Measurements from ENCODE around the gene LAMB3. TPM values are rescaled to one million over a fixed set of nuclear protein-coding genes. Genes with fewer than 3 reads are reported as not detected.

Gene LAMB3
- total and polyA plus RNA-seq, 2 donors (not counting 1 experiment from before 2014, with no cell fraction given) = 0.33 to 0.37 TPM

DNA sequence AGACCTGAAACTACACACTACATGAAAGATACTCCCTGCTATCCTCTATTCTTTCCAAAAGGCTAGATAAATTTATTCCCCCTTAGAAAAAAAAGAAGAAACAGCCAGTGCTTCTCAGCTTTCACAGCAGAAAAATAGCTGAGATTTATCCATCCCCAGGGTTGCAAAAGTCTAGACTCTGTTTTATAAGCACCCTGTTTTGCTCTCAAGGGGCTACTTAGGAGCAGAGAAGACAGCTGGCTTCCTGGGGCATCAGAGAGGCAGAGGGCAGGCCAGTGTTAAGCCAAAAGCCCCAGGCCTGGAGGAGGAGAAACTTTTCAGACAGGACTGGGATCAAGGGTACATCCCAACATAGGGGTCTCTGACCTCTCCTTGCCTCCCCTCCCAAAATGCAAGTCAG, 3.9 kb downstream of the LAMB3 start:
- intact Hi-C loops (cut with micrococcal nuclease) = no loop called here
- CTCF ChIA-PET = no interaction called here
- H3K9ac ChIP-seq (ENCODE audit: low read length) = no peak overlapping the region
- no peak for ATAC-seq (ENCODE audit: low read depth)
- no peak for DNase-seq
- no peak overlapping the region for H3K27ac ChIP-seq (ENCODE audit: low read length in 2 of 2)
- no peaks in the 10 kb centered on the region for H3K9me3 ChIP-seq (ENCODE audit: control extremely low read depth in 1 of 3, control insufficient read depth in 2 of 3, insufficient read depth in 1 of 3, low read length in 2 of 3)
- no peaks in the 10 kb centered on the region for H3K79me2 ChIP-seq (ENCODE audit: control insufficient read depth, insufficient read depth, low read length)
- H2AFZ ChIP-seq (ENCODE audit: insufficient read depth, low read depth, low read length, poor library complexity, severe bottlenecking) = no peak overlapping the region
- TF ChIP-seq, protein P1, sequence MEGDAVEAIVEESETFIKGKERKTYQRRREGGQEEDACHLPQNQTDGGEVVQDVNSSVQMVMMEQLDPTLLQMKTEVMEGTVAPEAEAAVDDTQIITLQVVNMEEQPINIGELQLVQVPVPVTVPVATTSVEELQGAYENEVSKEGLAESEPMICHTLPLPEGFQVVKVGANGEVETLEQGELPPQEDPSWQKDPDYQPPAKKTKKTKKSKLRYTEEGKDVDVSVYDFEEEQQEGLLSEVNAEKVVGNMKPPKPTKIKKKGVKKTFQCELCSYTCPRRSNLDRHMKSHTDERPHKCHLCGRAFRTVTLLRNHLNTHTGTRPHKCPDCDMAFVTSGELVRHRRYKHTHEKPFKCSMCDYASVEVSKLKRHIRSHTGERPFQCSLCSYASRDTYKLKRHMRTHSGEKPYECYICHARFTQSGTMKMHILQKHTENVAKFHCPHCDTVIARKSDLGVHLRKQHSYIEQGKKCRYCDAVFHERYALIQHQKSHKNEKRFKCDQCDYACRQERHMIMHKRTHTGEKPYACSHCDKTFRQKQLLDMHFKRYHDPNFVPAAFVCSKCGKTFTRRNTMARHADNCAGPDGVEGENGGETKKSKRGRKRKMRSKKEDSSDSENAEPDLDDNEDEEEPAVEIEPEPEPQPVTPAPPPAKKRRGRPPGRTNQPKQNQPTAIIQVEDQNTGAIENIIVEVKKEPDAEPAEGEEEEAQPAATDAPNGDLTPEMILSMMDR (IDR thresholded peaks at IDR 0.05) = no peak
- TF ChIP-seq EZH2 (IDR thresholded peaks at IDR 0.05; ENCODE audit: borderline replicate concordance, insufficient read depth, low read depth, low read length, poor library complexity, severe bottlenecking) = no peak
- no peaks in the 10 kb centered on the region for H3K27me3 Mint-ChIP-seq
- H3K27me3 ChIP-seq (replicated peaks in 1 of 4; ENCODE audit: control extremely low read depth in 1 of 4, control insufficient read depth in 3 of 4, insufficient read depth in 4 of 4, low read length in 3 of 4) = no peaks in the 10 kb centered on the region
- no peaks in the 10 kb centered on the region for H3K9me3 Mint-ChIP-seq (ENCODE audit: insufficient read depth)
- no peak overlapping the region for H3K27ac Mint-ChIP-seq
- no peaks in the 10 kb centered on the region for H3K4me1 Mint-ChIP-seq
- POLR2A ChIA-PET = no interaction called here
- no peaks in the 10 kb centered on the region for H4K20me1 ChIP-seq (ENCODE audit: control insufficient read depth, insufficient read depth, low read length, poor library complexity, severe bottlenecking)
- no peak overlapping the region for H3K4me3 Mint-ChIP-seq
- H3K4me1 ChIP-seq (ENCODE audit: control insufficient read depth in 2 of 2, insufficient read depth in 2 of 2, low read length in 2 of 2) = no peaks in the 10 kb centered on the region
- H3K36me3 ChIP-seq (replicated peaks in 1 of 2; ENCODE audit: control extremely low read depth in 1 of 2, control insufficient read depth in 1 of 2, extremely low read depth in 1 of 2, insufficient read depth in 2 of 2, low read length in 1 of 2) = no peaks in the 10 kb centered on the region
- no peak overlapping the region for H3K4me2 ChIP-seq (replicated peaks; ENCODE audit: low read depth, low read length, poor library complexity, severe bottlenecking)
- H3K4me3 ChIP-seq (ENCODE audit: control extremely low read depth in 1 of 5, extremely low read depth in 1 of 5, insufficient read depth in 1 of 5, low read depth in 2 of 5, low read length in 4 of 5) = no peak overlapping the region

DNA sequence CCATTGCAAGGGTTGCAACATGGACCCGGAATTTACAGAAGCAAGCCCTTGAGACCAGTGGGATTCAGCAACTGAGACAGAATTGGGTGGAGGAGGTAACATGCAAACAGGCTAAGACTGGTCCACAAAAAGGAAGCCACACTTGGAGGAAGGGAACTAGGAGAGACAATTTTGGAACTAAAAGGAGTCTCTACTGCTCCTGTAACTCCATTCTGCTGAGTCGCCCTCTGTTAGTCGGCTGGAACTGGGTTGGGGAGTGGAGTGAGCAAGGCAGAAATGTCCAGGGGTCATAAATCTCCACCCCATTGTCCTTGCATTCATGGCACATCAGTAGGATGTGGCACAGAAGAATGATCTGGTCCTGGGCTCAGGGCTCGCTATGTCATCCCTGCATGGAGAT, 5.1 kb downstream of the LAMB3 start:
- Histone ChIP-seq H4K20me1 (ENCODE audit: control insufficient read depth, insufficient read depth, low read length, poor library complexity, severe bottlenecking) (no peaks in the 10 kb centered on the region), H3K9ac (ENCODE audit: low read length) (no peak overlapping the region), H3K4me3 (ENCODE audit: control extremely low read depth in 1 of 5, extremely low read depth in 1 of 5, insufficient read depth in 1 of 5, low read depth in 2 of 5, low read length in 4 of 5) (no peak overlapping the region), H3K4me2 (replicated peaks; ENCODE audit: low read depth, low read length, poor library complexity, severe bottlenecking) (no peak overlapping the region), H3K9me3 (ENCODE audit: control extremely low read depth in 1 of 3, control insufficient read depth in 2 of 3, insufficient read depth in 1 of 3, low read length in 2 of 3) (no peaks in the 10 kb centered on the region), H3K27ac (ENCODE audit: low read length in 2 of 2) (no peak overlapping the region), H2AFZ (ENCODE audit: insufficient read depth, low read depth, low read length, poor library complexity, severe bottlenecking) (no peak overlapping the region), H3K4me1 (ENCODE audit: control insufficient read depth in 2 of 2, insufficient read depth in 2 of 2, low read length in 2 of 2) (no peaks in the 10 kb centered on the region), H3K79me2 (ENCODE audit: control insufficient read depth, insufficient read depth, low read length) (no peaks in the 10 kb centered on the region), H3K27me3 (replicated peaks in 1 of 4; ENCODE audit: control extremely low read depth in 1 of 4, control insufficient read depth in 3 of 4, insufficient read depth in 4 of 4, low read length in 3 of 4) (no peaks in the 10 kb centered on the region), H3K36me3 (replicated peaks in 1 of 2; ENCODE audit: control extremely low read depth in 1 of 2, control insufficient read depth in 1 of 2, extremely low read depth in 1 of 2, insufficient read depth in 2 of 2, low read length in 1 of 2) (no peaks in the 10 kb centered on the region)
- no peak for TF ChIP-seq EZH2 (IDR thresholded peaks at IDR 0.05; ENCODE audit: borderline replicate concordance, insufficient read depth, low read depth, low read length, poor library complexity, severe bottlenecking)
- TF ChIP-seq, protein P1 (IDR thresholded peaks at IDR 0.05) = no peak
- Mint-ChIP-seq H3K27ac (no peak overlapping the region), H3K4me1 (no peaks in the 10 kb centered on the region), H3K4me3 (no peak overlapping the region), H3K9me3 (ENCODE audit: insufficient read depth) (no peaks in the 10 kb centered on the region), H3K27me3 (no peaks in the 10 kb centered on the region)
- POLR2A ChIA-PET = no interaction called here
- intact Hi-C loops (cut with micrococcal nuclease) = no loop called here
- DNase-seq (no peak), ATAC-seq (ENCODE audit: low read depth) (no peak)
- CTCF ChIA-PET = no interaction called here
- WGBS (ENCODE audit: insufficient coverage) = 76% methylated on average over 4 of the region's 4 CpGs
